Amniotic stem cell (primary cell): ENCODE results near the gene KIF1A.

Experiments used
- DNase-seq: peaks from one replicate; lab custom pipeline; 2025; lab: John Stamatoyannopoulos, UW

Gene KIF1A

GRCh38 chr2:240735476-240735875, 84.5 kb downstream of the KIF1A start:
- DNase-seq, result no peak

- no peak for DNase-seq
Observed at GRCh38 chr2:240734756-240735155, 85.3 kb downstream of the KIF1A start.

DNA sequence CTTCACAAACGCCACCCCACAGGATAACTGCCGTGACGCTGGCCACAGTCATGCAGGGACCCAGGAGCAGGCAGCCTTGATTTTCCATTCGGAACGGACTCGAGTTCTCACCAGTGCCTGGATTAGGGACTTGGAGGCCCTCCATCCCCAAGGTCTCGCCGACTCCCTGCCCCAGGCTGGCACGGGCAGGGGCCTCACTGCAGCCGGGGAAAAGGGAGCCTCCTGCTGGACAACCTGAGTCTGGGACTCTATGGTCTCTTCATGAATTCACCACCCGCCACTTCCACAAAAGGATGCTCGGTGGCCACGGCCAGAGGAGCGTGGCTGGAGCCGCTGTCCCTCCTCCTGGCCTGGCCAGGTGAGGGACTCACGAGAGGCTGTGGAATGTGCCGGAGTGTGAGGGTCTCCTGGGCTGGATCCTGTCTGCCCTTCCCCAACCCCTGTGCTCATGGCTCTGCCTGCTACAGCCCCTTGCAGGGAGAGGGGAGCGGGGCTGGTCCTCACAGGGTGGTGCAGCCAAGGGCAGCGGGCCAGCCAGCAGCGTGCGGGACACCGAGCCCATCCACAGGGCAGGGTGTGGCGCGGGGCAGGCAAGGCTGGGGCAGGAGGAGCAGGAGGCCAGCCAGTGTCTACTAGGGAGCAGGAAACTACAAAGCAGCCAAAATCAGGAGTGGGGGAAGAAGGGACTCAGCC, 86.1 kb downstream of the KIF1A start:
- DNase-seq, result no peak

DNA sequence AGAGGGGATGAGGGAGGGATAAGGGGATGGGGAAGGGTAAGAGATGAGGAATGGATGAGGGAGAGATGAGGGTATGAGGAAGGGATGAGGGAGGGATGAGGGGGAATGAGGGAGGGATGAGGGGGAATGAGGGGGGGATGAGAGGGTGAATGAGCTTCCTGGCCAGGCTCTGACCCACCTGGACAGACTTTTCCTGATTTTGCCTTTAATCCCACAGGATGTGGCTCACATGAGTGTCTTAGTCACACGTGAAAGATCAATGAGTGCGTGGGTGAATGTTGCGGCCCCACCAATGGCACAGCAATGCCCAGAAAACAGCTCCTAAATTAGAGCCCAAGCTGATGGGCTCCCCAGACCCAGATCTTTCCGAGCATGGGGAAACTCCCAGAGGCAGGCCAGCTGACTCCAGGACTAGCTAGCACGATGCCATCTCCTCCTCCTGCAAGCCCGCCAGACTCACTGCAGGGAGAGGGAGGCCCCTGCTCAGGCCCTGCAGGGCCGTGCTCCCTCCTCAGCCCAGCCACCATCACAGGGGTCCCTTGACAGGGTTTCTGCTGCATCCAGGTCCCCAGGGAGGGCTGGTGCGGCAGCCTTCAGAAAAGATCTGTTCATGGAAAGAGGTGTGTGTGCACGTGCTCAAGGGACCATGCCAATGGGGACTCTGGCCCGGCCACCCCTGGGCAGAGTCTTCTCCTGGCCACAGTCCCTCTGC, 87.0 kb downstream of the KIF1A start:
- no peak for DNase-seq

GRCh38 chr2:240732184-240732583, 87.8 kb downstream of the KIF1A start:
- no peak for DNase-seq

DNA sequence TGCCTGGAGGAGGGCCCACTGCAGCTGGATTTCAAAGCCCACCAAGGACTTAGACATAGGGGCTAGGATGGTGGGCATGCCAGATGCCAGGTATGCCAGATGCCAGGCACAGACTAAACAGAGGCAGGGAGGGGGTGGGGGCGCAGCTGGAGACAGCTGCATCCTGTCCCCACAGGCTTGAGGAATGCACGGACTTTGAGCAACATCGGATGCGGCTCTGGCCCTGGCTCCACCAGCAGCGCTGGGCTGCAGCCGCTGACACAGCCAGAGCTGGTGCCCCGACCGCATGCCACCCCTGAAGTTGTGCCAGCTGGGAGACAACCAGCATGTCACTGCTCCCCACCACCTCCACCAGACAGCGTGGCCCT, 88.9 kb downstream of the KIF1A start:
- DNase-seq, result no peak

DNA sequence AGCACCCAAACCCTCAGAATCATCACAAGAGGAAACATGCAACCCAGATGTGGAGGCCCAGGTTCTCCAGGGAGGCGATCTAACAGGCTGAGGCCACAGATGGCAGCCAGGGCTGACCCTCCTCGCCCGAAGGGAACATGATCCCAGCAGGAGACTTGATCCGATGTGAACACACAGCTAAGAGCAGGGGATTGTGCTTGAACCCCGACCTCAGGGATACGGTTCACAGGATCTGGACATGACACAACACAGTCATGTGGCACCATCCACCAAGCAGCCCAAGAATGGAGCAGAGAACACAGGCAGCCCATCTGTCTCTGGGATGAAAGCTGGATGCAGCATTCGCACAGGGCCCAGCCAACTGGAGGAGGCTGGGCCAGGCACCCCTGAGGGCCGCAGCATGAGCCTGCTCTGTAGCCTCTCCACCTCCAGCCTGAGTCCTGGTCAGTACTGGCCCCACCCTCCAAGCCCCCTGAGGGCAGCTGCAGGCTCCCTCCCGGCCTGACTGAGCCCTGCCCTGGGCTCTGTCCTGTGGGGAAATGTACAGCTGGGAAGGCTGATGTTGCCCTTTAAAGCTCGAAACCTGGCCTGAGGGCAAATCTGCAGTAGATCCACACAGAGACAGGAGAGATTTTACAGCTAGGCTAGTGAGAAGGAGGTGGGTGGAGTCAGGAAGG, 89.4 kb downstream of the KIF1A start:
- no peak for DNase-seq

DNA sequence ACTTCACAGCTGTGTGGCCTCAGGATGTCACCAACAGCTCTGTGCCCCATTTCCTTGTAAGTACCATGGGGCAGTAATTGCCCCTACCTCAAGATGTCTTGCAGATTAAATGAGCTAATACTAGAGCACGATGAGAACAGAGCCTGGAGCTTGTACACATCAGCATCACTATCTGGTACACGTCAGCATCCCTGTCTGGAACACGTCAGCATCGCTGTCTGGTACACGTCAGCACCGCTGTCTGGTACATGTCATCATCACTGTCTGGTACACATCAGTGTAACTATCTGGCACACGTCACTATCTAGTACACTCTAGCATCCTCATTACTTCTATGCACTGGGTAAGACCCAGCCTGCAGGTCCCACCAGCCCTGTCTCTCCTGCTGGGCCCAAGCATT, 91.2 kb downstream of the KIF1A start:
- DNase-seq, result no peak

DNA sequence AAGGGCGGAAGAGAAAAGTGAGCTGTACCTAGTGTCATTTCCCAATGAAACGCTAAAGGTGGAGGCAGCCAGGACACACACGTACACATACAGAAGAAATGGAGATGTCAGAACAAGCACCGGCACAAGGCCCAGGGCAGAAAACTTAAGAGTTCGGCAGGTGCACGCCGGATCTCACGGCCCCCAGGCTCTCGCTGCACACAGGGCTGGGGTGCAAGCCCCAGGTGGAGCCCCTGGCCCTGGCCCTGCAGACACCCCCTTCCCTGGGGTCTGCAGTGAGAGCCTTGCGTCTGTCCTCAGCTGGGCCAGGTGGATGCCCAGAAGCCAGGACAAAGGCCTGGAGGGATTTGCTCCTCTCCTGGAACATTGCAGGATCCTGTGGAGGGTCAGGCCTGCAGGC, 91.7 kb downstream of the KIF1A start:
- DNase-seq, result no peak

DNA sequence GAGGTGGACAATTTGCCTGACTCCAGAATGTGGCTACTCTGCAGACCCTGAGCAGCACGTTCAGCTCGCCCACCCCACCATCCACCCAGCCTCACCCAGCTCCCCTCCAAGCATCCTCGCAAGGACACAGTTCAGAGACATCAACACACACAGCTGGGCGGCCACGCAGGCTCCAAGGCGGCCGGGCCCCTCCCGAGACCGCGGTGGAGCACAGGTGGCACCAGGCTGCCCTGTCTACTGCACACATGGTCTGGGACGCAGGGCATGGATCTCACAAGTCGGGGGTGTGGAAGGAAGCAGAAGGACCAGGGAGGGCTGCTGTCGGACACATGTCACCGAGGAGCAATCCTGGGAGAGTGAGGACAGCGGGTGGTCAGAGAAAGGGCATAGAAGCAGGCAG, 92.1 kb downstream of the KIF1A start:
- no peak for DNase-seq

DNA sequence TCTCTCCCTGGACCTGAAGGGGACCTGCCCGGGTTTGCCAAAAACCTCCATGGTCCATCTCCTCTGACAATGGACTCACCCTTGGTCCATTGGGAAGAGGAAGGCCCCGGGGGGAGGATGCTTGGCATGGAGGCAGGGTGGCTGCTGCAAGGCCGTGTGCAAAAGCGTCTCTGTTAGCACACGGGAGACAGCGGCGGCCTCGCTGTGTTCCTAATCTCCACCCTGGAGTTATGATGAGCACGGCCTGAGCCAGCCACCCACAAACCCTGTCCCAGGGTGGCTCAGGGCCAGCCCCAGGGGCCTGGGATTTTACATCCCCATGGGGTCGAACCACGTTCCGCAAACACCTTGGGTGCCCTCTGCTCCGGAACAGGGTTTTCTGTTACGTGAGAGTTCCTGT, 92.6 kb downstream of the KIF1A start:
- no peak for DNase-seq

DNA sequence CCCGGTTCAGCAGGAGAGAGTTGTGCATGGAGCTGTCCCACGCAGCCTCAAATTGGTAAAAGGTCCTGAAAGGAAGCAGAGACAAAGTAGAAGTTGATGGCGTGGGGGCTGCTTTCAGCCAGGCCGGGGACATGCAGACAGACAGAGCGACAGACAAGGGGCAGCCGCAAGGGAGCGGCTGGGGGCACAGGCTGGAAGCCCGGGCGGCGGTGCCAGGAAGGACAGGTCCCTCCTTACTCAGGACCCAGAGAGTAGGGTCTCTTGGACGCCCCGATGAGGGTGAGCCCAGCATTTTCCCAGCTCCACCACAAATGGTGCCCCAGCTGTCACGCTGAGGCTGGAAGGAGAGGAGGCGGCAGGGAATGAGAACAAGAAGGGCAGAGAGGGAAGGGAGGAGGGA, 93.1 kb downstream of the KIF1A start:
- no peak for DNase-seq

- DNase-seq, result no peak
Observed at GRCh38 chr2:240725671-240726070, 94.3 kb downstream of the KIF1A start.

GRCh38 chr2:240725266-240725665, 94.8 kb downstream of the KIF1A start:
- DNase-seq, result no peak

GRCh38 chr2:240724431-240724830, 95.6 kb downstream of the KIF1A start:
- no peak for DNase-seq

- DNase-seq, result no peak
Observed at GRCh38 chr2:240723851-240724250, 96.2 kb downstream of the KIF1A start.

DNA sequence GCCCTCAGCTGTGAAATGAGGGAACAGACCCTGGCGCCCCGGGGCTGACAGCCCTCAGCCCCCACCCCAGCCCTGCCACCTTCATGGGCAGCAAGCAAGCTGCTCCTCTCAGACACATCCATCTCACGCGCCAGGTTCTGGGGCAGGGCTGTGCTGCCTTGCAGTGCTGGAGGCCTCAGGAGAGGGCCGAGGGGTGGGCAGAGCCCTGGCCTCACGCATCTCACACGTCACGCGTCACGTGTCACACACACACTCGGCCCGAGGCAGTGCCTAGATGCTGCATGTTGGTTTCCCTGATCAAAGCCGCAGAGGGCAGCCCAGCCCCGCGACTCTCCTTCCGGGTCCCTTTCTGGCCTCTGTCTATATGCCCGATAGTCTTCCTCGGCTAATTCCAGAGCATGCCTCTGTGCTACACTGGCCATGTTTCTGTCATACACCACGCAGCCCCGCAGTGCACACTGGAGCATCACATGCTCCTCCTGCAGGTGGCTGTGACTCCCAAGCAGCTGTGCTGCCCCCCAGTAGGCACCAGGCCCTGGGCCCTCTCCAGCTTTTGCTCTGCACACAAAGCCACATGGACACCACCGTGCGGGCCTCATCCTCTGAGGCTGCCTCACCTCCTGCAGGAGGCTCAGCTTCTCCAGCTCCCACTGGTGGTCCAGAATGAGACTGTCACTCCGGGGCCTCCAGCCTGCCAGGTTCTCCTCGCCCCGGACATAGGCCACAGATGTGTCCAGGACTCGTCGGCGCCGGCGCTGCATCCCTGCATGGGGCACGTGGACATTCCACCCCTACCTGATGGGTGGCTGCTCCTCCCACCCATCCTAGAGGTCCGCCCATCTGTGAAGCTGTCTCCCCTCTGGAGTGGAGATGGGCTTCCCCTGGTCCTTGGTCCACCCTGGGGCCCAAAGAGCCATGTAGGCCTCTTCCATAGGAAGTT, 97.0 kb downstream of the KIF1A start:
- no peak for DNase-seq

GRCh38 chr2:240722376-240722775, 97.6 kb downstream of the KIF1A start:
- no peak for DNase-seq

DNA sequence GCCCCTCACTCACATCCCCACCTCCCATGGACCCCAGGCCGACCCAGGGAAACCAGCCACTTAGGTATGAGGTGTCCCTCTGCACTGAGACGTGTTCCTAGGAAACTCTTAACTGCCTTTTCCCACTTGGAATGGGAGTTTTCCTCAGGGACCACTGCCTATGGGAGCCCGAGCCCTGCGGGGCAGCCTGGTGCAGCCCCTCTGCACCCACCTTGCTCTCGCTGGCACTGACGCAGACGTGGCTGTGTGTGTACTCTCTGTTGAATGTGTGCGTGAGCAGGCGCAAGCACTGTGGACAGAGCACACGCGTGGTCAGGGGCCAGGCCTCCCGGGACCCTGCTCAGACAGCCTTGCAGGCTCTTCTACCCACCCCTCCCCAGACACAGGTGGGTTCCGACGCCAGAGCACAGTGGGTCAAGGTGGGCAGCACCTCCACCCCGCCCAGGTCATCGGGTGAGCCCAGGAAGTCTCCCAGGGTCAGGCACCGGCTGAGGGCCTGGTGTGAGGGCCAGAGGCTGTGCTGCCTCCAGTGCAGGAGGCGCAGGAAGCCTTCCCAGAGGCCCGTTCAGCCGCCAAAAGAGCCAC, 98.3 kb downstream of the KIF1A start:
- no peak for DNase-seq

- no peak for DNase-seq
Observed at GRCh38 chr2:240720686-240721595, 99.1 kb downstream of the KIF1A start.
